Endothelial cell of umbilical vein (primary cell): Measurements from ENCODE around the gene OARD1. TPM values are rescaled to one million over a fixed set of nuclear protein-coding genes. Genes with fewer than 3 reads are reported as not detected.

Source experiments
- BruUV-seq: library from RNA; stranded (reverse); fragments of 400-500 nt; replicated peaks from 2 replicates; lab custom pipeline; 2021; lab: Mats Ljungman, UMichigan
- CTCF ChIA-PET: fragments of 300-600, 350-600 bp; sonication (Branson Sonifier 250); formaldehyde crosslinking; loops from one replicate; lab custom pipeline; 2021; ENCODE audit warnings: antibody characterized with exemption, inconsistent platforms; lab: Charles Lee
- POLR2A ChIA-PET: fragments of 300-600, 350-600 bp; sonication (Branson Sonifier 250); formaldehyde crosslinking; loops from one replicate; lab custom pipeline; 2021; ENCODE audit warnings: antibody characterized with exemption, inconsistent platforms; lab: Charles Lee
- DNase-seq: peaks from one replicate; pipeline ENCODE4 v3.0.0-alpha.2; 2011; ENCODE audit warnings: low read depth, low spot score
- FAIRE-seq: peaks from 2 replicates; lab custom pipeline; 2011; peaks lifted over from hg19 to GRCh38; lab: Jason Lieb, UNC
- H2AFZ ChIP-seq: 2 replicates; pipeline ENCODE4 v1.6.0; 2012; ENCODE audit warnings: low read depth, low read length, control low read depth, inconsistent platforms
- H3K27ac ChIP-seq: 2 replicates; pipeline ENCODE4 v1.5.1; 2011; ENCODE audit warnings: low read depth, mild to moderate bottlenecking, control low read depth, low read length, moderate library complexity; ENCODE audit not compliant: insufficient read depth
- H3K27me3 ChIP-seq, 2 experiments: 2 replicates each; pipeline versions ENCODE4 v1.6.0 to v1.6.1; 2011; ENCODE audit warnings: low read length in 2 of 2, mixed read lengths in 1 of 2; ENCODE audit not compliant: control insufficient read depth in 2 of 2, insufficient read depth in 2 of 2
- H3K36me3 ChIP-seq, 2 experiments: 2 replicates in 1 of 2; 3 replicates in 1 of 2; pipeline ENCODE4 v1.5.1; 2011; ENCODE audit warnings: low read length in 2 of 2, mild to moderate bottlenecking in 1 of 2, moderate library complexity in 1 of 2; ENCODE audit not compliant: control insufficient read depth in 2 of 2, insufficient read depth in 2 of 2; ENCODE audit errors: extremely low read depth in 1 of 2
- H3K4me1 ChIP-seq: 3 replicates; pipeline ENCODE4 v1.5.1; 2011; ENCODE audit warnings: mild to moderate bottlenecking, low read length; ENCODE audit not compliant: control insufficient read depth, insufficient read depth; ENCODE audit errors: extremely low read depth
- H3K4me2 ChIP-seq: 2 replicates; pipeline ENCODE4 v1.6.1; 2011; ENCODE audit warnings: low read length, control low read depth, mixed read lengths; ENCODE audit not compliant: insufficient read depth
- H3K4me3 ChIP-seq, 3 experiments: fragments of 200-600 bp in 1 of 3; sonication (generic), shearing (Covaris generic) in 1 of 3; replicated peaks in 1 of 3; 2 replicates each; pipeline ENCODE4 v1.5.1; 2011 to 2016; ENCODE audit warnings: control low read depth in 3 of 3, low read length in 3 of 3, mild to moderate bottlenecking in 2 of 3, inconsistent platforms in 1 of 3, low read depth in 1 of 3, moderate library complexity in 1 of 3; ENCODE audit not compliant: insufficient read depth in 1 of 3
- H3K79me2 ChIP-seq: 2 replicates; pipeline ENCODE4 v1.6.0; 2012; ENCODE audit warnings: low read length, inconsistent platforms; ENCODE audit not compliant: control insufficient read depth, insufficient read depth
- H3K9ac ChIP-seq: replicated peaks from 2 replicates; pipeline ENCODE3; 2011; ENCODE audit warnings: low read length, control low read depth; ENCODE audit not compliant: insufficient read depth; ENCODE audit errors: extremely low read depth
- H3K9me1 ChIP-seq: replicated peaks from 3 replicates; pipeline ENCODE4 v1.6.0; 2011; ENCODE audit warnings: mild to moderate bottlenecking, low read length; ENCODE audit not compliant: control insufficient read depth, insufficient read depth; ENCODE audit errors: extremely low read depth
- H3K9me3 ChIP-seq: replicated peaks from 2 replicates; pipeline ENCODE4 v1.5.1; 2012; ENCODE audit warnings: low read length, inconsistent platforms; ENCODE audit not compliant: control insufficient read depth, insufficient read depth
- H4K20me1 ChIP-seq: replicated peaks from 2 replicates; pipeline ENCODE3; 2011; ENCODE audit warnings: mild to moderate bottlenecking, low read length; ENCODE audit not compliant: control insufficient read depth, insufficient read depth; ENCODE audit errors: extremely low read depth
- EZH2 ChIP-seq: IDR thresholded peaks from 2 replicates; pipeline ENCODE4 v1.6.1; 2012; ENCODE audit warnings: borderline replicate concordance, low read depth, mild to moderate bottlenecking, moderate library complexity, low read length, inconsistent platforms; ENCODE audit not compliant: severe bottlenecking
- FOS ChIP-seq: IDR thresholded peaks from 2 replicates; pipeline ENCODE4 v1.6.1; 2011; ENCODE audit warnings: mild to moderate bottlenecking, low read length, moderate library complexity, borderline replicate concordance; ENCODE audit not compliant: insufficient read depth
- GATA2 ChIP-seq: IDR thresholded peaks from 2 replicates; pipeline ENCODE4 v1.7.0; 2011; ENCODE audit warnings: low read depth, mild to moderate bottlenecking, moderate library complexity, mixed read lengths, low read length; ENCODE audit not compliant: insufficient read length, insufficient read depth
- JUN ChIP-seq: IDR thresholded peaks from 2 replicates; pipeline ENCODE4 v1.6.1; 2011; ENCODE audit warnings: borderline replicate concordance, low read depth; ENCODE audit not compliant: insufficient read length, insufficient read depth
- MYC ChIP-seq: IDR thresholded peaks from one replicate; pipeline ENCODE4 v1.6.1; 2011; ENCODE audit warnings: mild to moderate bottlenecking, low read depth, low read length
- POLR2A ChIP-seq: IDR thresholded peaks from 2 replicates; pipeline ENCODE4 v1.6.1; 2012; ENCODE audit warnings: low read depth, mild to moderate bottlenecking, control low read depth, low read length
- POLR2AphosphoS5 ChIP-seq: IDR thresholded peaks from 2 replicates; pipeline ENCODE4 v1.6.1; 2012; ENCODE audit warnings: low read depth, mild to moderate bottlenecking, control low read depth, low read length, moderate library complexity; ENCODE audit not compliant: insufficient read depth
- dilution Hi-C: fragments of 300-500 bp; cut with MboI; formaldehyde crosslinking; loops from one replicate; pipeline ENCODE4 v1.15.0; 2019; ENCODE audit warnings: low sequenced_read_pairs; ENCODE audit not compliant: extremely low pct_ligation_motif_present
- intact Hi-C: fragments of 100-400 bp; cut with micrococcal nuclease; formaldehyde crosslinking; loops from one replicate; pipeline ENCODE4 v1.10.0; 2022
- polyA plus RNA-seq, 4 experiments: library from polyadenylated mRNA; depleted of rRNA in 3 of 4; stranded (reverse) in 3 of 4; unstranded in 1 of 4; fragments of >200 nt; gene quantifications; 2 replicates each; pipeline versions ENCODE4 v1.2.1 to v1.2.3, GENCODE V29; 2011 to 2012; ENCODE audit warnings: missing spikeins in 1 of 4
- total RNA-seq: library from RNA; stranded (reverse); gene quantifications from 2 replicates; pipeline ENCODE4 v1.2.3, GENCODE V29; 2021
- TF ChIP-seq, protein P1 (sequence below): IDR thresholded peaks from 2 replicates; pipeline ENCODE4 v1.6.1; 2011; ENCODE audit not compliant: insufficient read depth, insufficient read length
- TF ChIP-seq, protein P2 (sequence below), 2 donors: IDR thresholded peaks; 1 replicate in 1 of 2; 2 replicates in 1 of 2; pipeline ENCODE4 v1.5.1; 2011; ENCODE audit warnings: low read length in 2 of 2, mild to moderate bottlenecking in 2 of 2, moderate library complexity in 2 of 2, control low read depth in 1 of 2, inconsistent platforms in 1 of 2, low read depth in 1 of 2; ENCODE audit not compliant: insufficient read depth in 1 of 2; ENCODE audit errors: extremely low read depth in 1 of 2

Gene OARD1
- total and polyA plus RNA-seq, 2 donors (not counting 3 experiments of a cell fraction or from before 2014, with no cell fraction given), result 5.2 to 13.0 TPM

DNA sequence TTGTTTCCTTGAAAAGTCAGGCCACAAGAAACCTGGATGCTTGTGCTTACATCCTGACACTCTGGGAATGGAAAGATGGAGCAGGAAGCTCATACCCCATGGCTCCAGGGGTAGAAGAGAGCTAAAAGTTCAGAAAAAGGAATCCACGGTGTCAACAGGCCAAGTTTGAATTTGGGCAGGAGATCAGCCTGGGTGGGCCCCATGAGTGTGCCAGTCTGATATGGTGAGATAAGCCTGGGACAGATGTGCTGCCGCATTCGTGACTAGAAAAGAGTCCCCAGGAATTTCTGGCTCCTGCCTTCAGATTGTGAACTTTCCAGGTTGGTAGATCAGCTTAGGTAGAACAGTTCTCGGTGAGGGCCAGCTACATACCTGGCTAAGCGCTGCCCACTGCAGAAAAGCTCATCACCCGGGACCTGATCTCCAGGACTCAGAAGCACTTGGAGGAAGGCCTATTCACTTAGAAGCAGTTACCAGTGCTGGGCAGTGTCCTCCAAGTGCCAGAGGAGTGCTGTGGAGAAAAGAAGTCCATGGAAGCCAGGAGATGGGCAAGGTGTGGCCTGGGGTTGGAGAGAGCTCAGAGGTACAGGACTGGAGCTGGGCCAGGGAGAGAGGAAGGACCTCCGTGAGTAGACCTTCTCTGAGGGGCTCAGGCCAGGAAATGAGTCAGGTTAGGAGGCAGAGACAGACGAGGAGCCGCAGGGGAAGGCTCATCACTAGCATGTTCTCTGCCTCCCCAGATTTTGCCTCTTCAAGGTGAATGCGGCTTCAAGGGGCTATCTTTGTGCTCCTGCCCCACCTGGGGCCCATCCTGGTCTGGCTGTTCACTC lies 29.7 kb downstream of the OARD1 start, which contains the start of gene TSPO2:
Gene TSPO2 (plus strand): TSS at position 242 of the 830 bp plus-strand sequence. CDS start 519 bp downstream, at position 761.
- Histone ChIP-seq H3K27me3 (peaks cover 0 to 2% of the 10 kb centered on the region in 2 experiments), H3K36me3 (no peaks in the 10 kb centered on the region), H3K9ac (no peak within 1 kb of the TSS), H2AFZ (no peak within 1 kb of the TSS), H3K4me2 (no peak within 1 kb of the TSS), H4K20me1 (no peaks in the 10 kb centered on the region), H3K79me2 (no peaks in the 10 kb centered on the region), H3K9me3 (no peaks in the 10 kb centered on the region), H3K27ac (no peak within 1 kb of the TSS), H3K4me1 (peaks cover 2% of the 10 kb centered on the region), H3K9me1 (no peaks in the 10 kb centered on the region), H3K4me3 (no peak within 1 kb of the TSS)
- POLR2A ChIA-PET, result no interaction called here
- CTCF ChIA-PET, result interaction anchor here (2.5 kb wide), 1 partner anchor 14 kb away, joined by 10 read pairs; no protein-coding TSS in a partner anchor
- intact Hi-C loops (no loop called here), dilution Hi-C loops (no loop called here)
- TF ChIP-seq GATA2, result no peak
- no peak for TF ChIP-seq FOS
- no peak for TF ChIP-seq POLR2A
- TF ChIP-seq, protein P1, sequence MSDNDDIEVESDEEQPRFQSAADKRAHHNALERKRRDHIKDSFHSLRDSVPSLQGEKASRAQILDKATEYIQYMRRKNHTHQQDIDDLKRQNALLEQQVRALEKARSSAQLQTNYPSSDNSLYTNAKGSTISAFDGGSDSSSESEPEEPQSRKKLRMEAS, result no peak
- no peak for TF ChIP-seq JUN
- TF ChIP-seq MYC, result no peak
- TF ChIP-seq POLR2AphosphoS5, result no peak
- no peak for TF ChIP-seq EZH2
- TF ChIP-seq, protein P2, sequence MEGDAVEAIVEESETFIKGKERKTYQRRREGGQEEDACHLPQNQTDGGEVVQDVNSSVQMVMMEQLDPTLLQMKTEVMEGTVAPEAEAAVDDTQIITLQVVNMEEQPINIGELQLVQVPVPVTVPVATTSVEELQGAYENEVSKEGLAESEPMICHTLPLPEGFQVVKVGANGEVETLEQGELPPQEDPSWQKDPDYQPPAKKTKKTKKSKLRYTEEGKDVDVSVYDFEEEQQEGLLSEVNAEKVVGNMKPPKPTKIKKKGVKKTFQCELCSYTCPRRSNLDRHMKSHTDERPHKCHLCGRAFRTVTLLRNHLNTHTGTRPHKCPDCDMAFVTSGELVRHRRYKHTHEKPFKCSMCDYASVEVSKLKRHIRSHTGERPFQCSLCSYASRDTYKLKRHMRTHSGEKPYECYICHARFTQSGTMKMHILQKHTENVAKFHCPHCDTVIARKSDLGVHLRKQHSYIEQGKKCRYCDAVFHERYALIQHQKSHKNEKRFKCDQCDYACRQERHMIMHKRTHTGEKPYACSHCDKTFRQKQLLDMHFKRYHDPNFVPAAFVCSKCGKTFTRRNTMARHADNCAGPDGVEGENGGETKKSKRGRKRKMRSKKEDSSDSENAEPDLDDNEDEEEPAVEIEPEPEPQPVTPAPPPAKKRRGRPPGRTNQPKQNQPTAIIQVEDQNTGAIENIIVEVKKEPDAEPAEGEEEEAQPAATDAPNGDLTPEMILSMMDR (IDR thresholded peaks at IDR 0.05; ENCODE audit: extremely low read depth in 1 of 2, insufficient read depth in 1 of 2, low read depth in 1 of 2, low read length in 2 of 2), result no peak
- DNase-seq (no peak), FAIRE-seq (no peak)
- no TSS peak for BruUV-seq
